Right lobe of liver (tissue), 6 donors: ENCODE data around the gene ASCC3. TPM values are rescaled to one million over a fixed set of nuclear protein-coding genes. Genes with fewer than 3 reads are reported as not detected.

ENCODE experiments used
- ATAC-seq, 4 donors: fragments of 200-7000 bp; cut with Tn5 transposase; one replicate each; pipeline ENCODE4 v1.9.1; 2020; ENCODE audit warnings: mild to moderate bottlenecking in 4 of 4, moderate library complexity in 4 of 4
- DNase-seq, 3 donors: peaks; one replicate each; pipeline ENCODE4 v3.0.0-alpha.2; 2020
- H3K27ac ChIP-seq, 3 donors: fragments of 200-600 bp; one replicate each; pipeline ENCODE4 v1.8.0; 2022
- H3K27me3 ChIP-seq, 2 donors: fragments of 200-600 bp; one replicate each; pipeline ENCODE4 v1.8.0; 2022
- H3K36me3 ChIP-seq, 4 donors: fragments of 200-600 bp; sonication (generic) in 1 of 4; one replicate each; pipeline versions ENCODE4 v1.5.1 to v1.8.0; 2017 to 2022; ENCODE audit warnings: control low read depth in 1 of 4
- H3K4me1 ChIP-seq, 4 donors: fragments of 200-600 bp; sonication (generic) in 1 of 4; one replicate each; pipeline versions ENCODE4 v1.5.1 to v1.8.0; 2017 to 2022; ENCODE audit warnings: control low read depth in 1 of 4
- H3K4me3 ChIP-seq, 3 donors: fragments of 200-600 bp; one replicate each; pipeline ENCODE4 v1.8.0; 2022
- H3K9me3 ChIP-seq, 4 donors: fragments of 200-600 bp; sonication (generic) in 1 of 4; one replicate each; pipeline versions ENCODE4 v1.5.1 to v1.8.0; 2017 to 2022; ENCODE audit warnings: control low read depth in 1 of 4
- POLR2A ChIP-seq: fragments of 450-650 bp; IDR thresholded peaks from one replicate; pipeline ENCODE4 v1.6.1; 2017; ENCODE audit warnings: antibody characterized with exemption, mild to moderate bottlenecking
- WGBS: methylation state at CpG from one replicate; pipeline ENCODE4 v1.1.6; 2018; ENCODE audit warnings: low coverage, low lambda C conversion rate; ENCODE audit not compliant: insufficient coverage; ENCODE audit errors: missing lambda C conversion rate; 5-methylcytosine and 5-hydroxymethylcytosine counted together
- intact Hi-C, 2 donors: fragments of 100-400 bp; cut with DNase I; formaldehyde crosslinking; loops; one replicate each; pipeline versions ENCODE4 v1.11.2 to v1.14.1; 2022
- total RNA-seq, 6 experiments: library from RNA; depleted of rRNA in 2 of 6; stranded (reverse); fragments of >200 nt in 2 of 6; fragmentation: NEBNext Ultra II Directional in 3 of 6; extraction: Animal tissue kit (Norgen Biotek cat#: 25700) in 3 of 6; gene quantifications; one replicate each; pipeline versions ENCODE4 v1.1.0 to v1.2.4, GENCODE V29; 2016 to 2023
- TF ChIP-seq, protein P1 (sequence below), 4 donors: fragments of 200-600 bp in 3 of 4; fragments of 450-650 bp in 1 of 4; IDR thresholded peaks; one replicate each; pipeline versions ENCODE4 v1.5.1 to v1.8.0; 2016 to 2022; ENCODE audit warnings: antibody characterized with exemption in 4 of 4, mild to moderate bottlenecking in 2 of 4
- donor health status: DM: no; HTN: yes; CAD: no.
- donor health status: DM: no; HTN: no; CAD: no.
- donor health status: DM: no; HTN: no; CAD: no.
- donor health status: DM: no; HTN: yes; CAD: no.
- donor health status: DM: no; HTN: yes; CAD: no.

ASCC3 gene
- total RNA-seq, 6 experiments from 2014 or later = 17.0 to 28.2 (median 24.9) TPM

- Histone ChIP-seq H3K27ac (peak overlapping the region in 1 of 3 donors; percentile 44), H3K4me1 (peaks cover 0 to 8% (median 0%) of the 10 kb centered on the region in 4 donors), H3K27me3 (no peaks in the 10 kb centered on the region), H3K36me3 (no peaks in the 10 kb centered on the region), H3K4me3 (no peak overlapping the region), H3K9me3 (no peaks in the 10 kb centered on the region)
- DNase-seq = no peak
- peak; percentile 97 to 99 (median 98) for ATAC-seq
- intact Hi-C loops = no loop called here
- 28% methylated on average over 5 of the region's 5 CpGs for WGBS
- TF ChIP-seq, protein P1, sequence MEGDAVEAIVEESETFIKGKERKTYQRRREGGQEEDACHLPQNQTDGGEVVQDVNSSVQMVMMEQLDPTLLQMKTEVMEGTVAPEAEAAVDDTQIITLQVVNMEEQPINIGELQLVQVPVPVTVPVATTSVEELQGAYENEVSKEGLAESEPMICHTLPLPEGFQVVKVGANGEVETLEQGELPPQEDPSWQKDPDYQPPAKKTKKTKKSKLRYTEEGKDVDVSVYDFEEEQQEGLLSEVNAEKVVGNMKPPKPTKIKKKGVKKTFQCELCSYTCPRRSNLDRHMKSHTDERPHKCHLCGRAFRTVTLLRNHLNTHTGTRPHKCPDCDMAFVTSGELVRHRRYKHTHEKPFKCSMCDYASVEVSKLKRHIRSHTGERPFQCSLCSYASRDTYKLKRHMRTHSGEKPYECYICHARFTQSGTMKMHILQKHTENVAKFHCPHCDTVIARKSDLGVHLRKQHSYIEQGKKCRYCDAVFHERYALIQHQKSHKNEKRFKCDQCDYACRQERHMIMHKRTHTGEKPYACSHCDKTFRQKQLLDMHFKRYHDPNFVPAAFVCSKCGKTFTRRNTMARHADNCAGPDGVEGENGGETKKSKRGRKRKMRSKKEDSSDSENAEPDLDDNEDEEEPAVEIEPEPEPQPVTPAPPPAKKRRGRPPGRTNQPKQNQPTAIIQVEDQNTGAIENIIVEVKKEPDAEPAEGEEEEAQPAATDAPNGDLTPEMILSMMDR (IDR thresholded peaks at IDR 0.05) = no peak
- TF ChIP-seq POLR2A = no peak
Measured at GRCh38 chr6:100554228-100554627, 326.9 kb downstream of the ASCC3 start.

DNA sequence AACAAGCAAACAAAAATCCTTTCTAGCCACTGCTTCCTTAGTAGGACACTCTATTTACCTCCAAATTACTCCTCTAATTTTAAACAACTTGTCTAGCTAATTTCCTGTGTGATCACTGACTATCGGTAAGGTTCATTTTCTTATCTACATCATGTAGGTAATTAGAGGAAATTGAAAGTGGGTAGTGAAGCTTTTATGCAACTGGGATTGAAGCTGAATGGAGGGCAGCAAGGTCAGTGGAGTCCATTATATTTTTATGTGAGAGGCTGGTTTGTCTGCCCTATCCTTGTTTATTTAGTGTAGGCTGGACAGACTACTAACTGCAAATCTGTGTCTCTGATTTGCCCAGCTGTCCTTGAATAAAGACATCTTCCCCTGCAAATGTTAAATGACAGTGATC lies 327.9 kb downstream of the ASCC3 start:
- Histone ChIP-seq H3K4me3 (no peak overlapping the region), H3K9me3 (no peaks in the 10 kb centered on the region), H3K4me1 (peaks cover 0 to 8% (median 0%) of the 10 kb centered on the region in 4 donors), H3K27ac (peak overlapping the region in 1 of 3 donors; percentile 44), H3K27me3 (no peaks in the 10 kb centered on the region), H3K36me3 (no peaks in the 10 kb centered on the region)
- DNase-seq (no peak), ATAC-seq (peak in 3 of 4 donors; percentile 9 to 55 (median 53))
- WGBS = 30% methylated on average over 1 of the region's 1 CpG
- TF ChIP-seq, protein P1 (IDR thresholded peaks at IDR 0.05) = no peak
- TF ChIP-seq POLR2A = no peak
- intact Hi-C loops = no loop called here

GRCh38 chr6:100549406-100550167 lies 331.5 kb downstream of the ASCC3 start:
- Histone ChIP-seq H3K9me3 (no peaks in the 10 kb centered on the region), H3K27me3 (no peaks in the 10 kb centered on the region), H3K4me1 (peaks cover 0 to 8% (median 0%) of the 10 kb centered on the region in 4 donors), H3K36me3 (no peaks in the 10 kb centered on the region), H3K4me3 (no peak overlapping the region), H3K27ac (no peak overlapping the region)
- 100% methylated on average over 2 of the region's 2 CpGs for WGBS
- no peak for DNase-seq
- no peak for ATAC-seq
- no peak for TF ChIP-seq POLR2A
- TF ChIP-seq, protein P1 (IDR thresholded peaks at IDR 0.05) = no peak
- intact Hi-C loops = no loop called here

GRCh38 chr6:100538086-100538485 lies 343.0 kb downstream of the ASCC3 start:
- peak in 2 of 4 donors; percentile 41 to 75 for ATAC-seq
- Histone ChIP-seq H3K27me3 (no peaks in the 10 kb centered on the region), H3K4me3 (no peak overlapping the region), H3K4me1 (no peaks in the 10 kb centered on the region), H3K27ac (no peak overlapping the region), H3K36me3 (no peaks in the 10 kb centered on the region), H3K9me3 (no peaks in the 10 kb centered on the region)
- 16% methylated on average over 1 of the region's 1 CpG for WGBS
- DNase-seq = no peak
- TF ChIP-seq, protein P1 (IDR thresholded peaks at IDR 0.05) = no peak
- TF ChIP-seq POLR2A = no peak
- intact Hi-C loops = no loop called here
